T-helper 22 cell (primary cell): ENCODE data around the gene FUS.
A peak's percentile ranks its signal among the peaks of the same experiment; 100 is the strongest.
"Not testable (repeated sequence)": the region's sequence is repeated elsewhere in the genome, so short reads cannot be mapped to it uniquely, and the experiment has no call there.

Experiments
- DNase-seq: peaks from one replicate; pipeline ENCODE4 v3.0.0-alpha.2; 2020; ENCODE audit warnings: low read depth

FUS gene

DNA sequence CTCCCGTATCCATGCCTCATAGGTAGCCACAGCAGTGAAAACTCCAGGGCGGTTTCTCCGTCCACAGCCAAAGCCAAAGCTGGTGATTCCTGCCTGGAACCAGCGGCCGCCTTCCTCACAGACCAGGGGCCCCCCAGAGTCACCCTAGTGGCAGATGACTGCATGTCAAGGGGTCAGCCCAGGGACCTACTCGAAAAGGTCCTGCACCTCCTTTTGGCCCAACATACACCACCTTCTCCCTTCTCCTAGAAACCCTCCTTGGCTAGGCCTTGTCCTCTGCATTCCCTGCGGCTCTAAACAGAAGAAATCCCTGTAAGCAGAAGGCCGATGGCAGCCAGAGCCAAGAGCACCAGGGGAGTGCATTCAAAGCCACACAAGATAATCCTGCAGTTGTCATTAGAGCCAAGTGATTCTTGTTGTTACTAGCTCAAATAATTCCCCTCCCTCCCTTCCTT, 36.2 kb upstream of the FUS start:
- no peak for DNase-seq

DNA sequence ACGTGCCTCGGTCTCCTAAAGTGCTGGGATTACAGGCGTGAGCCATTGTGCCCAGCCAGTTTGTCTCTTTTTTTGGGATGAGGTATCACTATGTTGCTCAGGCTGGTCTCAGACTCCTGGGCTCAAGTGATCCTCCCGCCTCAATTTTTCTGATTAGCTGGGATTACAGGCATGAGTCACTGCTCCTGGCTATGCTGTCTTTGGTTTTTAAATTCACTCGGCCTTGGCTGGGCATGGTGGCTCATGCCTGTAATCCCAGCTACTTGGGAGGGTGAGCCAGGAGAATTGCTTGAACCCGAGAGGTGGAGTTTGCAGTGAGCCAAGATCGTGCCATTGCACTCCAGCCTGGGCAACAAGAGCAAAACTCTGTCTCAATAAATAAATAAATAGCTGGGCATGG, 35.5 kb upstream of the FUS start:
- not testable (repeated sequence) for DNase-seq

DNA sequence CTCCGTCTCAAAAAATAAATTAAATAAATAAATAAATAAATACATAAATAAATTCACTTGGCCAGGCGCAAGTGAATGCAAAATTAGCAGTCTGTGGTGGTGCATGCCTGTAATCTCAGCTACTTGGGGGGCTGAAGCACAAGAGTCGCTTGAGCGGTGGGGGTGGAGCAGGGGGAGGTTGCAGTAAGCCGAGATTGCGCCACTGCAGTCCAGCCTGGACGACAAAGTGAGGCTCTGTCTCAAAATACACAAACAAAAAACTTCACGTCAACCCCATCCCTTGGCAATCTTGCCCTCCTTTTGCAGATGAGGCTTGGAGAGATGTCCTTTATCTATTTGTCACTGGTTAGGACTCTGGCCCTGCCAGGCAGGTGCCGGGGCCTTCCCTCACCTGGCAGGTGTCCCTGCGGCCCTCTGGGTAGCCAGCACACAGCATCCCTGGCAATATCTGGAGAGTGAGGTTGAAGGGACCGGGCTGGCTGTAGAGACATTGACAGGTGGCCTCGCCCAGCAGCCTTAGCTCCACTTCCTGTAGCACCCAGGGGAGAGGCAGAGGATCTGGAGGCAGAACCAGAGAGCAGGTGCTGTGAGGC, 34.4 kb upstream of the FUS start:
- no peak for DNase-seq

DNA sequence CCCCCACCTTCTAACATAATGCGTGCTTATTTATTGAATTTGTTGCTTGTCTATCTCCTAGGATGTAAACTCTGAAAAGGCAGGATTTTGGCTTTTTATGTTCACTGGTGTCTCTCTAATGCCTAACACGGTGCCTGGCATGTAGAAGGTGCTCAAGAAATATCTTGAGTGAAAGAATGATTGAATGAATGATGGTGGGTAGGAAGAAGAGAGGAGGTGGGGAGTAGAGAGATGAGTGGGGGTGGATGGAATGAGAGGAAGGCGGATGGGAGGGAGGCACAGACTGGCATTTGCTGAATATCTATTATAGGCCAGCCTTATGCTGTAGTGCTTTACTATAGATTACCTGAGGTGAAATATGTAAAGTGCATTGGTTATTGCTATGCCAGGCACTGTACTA, 32.4 kb upstream of the FUS start:
- no peak for DNase-seq

DNA sequence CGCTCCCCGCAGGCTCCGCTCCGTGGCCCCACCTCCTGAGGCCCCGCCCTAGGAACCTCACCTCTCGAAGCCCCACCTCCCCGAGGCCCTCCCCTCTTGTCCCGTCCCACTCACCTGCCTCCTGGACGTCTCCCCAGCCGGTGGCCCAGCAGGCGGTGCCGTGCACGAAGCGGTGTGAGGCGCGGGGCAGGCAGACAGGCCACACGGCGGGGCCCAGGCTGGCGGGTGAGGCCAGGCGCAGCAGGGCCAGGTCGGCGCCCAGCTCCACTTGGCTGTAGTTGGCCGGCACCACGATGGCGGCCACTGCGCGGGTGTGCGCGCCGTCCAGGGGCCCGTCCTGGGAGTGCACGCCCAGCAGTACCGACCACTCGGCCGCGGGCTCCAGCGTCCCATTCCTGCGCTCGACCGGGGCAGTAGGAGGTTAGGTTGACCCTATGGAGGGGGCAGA, 31.6 kb upstream of the FUS start:
- DNase-seq, result no peak

DNA sequence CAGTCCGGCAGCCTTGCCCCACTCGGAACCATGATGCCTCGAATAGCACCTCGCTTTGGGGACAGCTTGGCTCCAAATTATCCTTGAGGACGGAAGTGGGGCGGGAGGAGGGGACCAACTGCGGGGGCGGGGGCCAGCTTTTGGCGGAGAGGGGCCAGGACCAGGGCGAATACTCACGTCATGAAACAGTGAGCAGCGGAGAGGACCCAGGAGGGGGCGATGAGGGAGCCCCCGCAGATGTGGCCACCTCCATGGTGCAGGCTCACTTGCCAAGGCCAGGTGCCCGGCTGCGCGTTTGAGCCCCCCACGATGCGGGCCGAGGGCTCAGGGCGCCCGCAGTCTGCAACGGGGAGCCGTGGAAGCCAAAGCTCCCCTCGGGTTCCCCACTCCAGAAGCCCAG, 31.0 kb upstream of the FUS start:
- no peak for DNase-seq

DNA sequence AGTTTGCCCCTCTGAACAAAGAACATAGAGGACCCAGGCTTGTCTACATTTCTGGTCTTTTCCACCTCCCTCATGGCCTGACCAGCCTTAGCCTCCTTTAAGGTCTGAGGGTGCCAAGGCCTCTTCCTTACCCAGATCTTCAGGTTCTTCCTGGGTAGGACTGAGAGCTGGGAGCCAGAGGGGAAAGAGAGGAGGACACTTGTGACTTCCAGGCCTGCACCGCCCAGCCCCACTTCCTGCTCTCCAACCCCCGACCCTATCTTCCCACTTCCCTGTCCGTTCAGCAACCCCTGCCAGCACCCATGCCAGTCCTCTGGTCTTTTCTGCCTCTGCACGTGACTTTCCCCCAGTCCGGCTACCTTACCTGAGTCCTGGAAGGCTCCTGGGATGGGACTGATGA, 30.6 kb upstream of the FUS start:
- no peak for DNase-seq

DNA sequence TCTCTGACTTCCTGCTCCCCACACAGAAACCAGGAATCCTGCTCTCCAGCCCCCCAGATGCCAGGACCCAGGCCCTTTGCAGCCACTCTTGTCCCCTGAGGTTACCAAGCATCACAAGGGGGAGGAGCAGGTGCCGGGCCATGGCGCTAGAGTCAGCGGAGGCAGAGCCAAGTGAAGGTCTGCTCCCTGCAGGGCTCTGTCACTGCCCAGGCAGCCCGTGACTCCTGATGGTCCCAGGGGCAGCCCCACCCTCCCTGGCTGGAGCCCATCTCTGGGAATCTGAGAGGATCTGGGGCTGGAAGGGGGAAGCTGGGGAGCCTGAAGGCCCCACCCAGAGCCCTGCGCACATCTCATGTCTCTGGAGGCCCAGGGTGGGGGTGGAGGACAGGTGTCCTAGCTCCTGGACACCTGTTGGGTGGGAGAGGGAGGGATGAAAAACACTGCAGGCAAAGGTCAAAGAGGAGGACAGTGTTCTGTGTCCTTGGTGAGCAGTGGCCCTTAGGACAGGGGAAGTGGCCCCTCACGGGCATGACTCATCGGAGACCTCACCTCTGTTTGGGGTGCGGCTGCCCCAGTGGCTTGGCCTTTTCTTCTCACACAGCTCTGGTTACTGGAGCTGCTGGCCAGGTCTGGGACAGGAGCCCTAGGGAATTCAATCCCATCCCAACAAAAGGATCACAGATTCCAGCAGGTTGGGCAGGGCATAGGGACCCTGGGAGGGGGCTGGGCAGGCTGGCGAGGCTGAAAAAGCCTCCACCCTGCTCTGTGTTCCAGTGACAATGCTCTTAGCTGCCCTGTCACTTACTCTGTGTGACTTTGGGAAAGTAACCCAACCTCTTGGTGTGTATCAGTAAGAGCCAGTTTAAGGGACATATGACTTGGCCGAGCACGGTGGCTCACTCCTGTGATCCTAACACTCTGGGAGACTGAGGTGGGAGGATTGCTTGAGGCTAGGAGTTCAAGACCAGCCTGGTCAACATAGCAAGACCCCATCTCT, 29.7 kb upstream of the FUS start, which contains the start of gene PRSS36:
PRSS36 (minus strand) TSS at position 173 of the 997 bp plus-strand sequence; CDS start at position 142, 31 bp downstream.
- DNase-seq, result no peak

DNA sequence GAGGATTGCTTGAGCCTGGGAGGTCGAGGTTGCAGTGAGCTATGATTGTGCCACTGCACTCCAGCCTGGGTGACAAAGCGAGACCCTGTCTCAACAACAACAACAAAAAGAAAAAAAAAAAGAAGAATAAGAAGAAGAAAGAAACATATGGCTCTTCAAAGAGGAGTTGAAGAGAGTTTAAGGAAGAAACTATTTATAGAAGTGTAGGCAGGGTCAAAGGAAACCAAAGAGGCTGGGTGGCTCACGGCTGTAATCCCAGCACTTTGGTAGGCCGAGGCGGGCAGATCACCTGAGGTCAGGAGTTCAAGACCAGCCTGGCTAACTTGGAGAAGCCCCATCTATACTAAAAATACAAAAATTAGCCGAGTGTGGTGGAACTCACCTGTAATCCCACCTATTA, 29.0 kb upstream of the FUS start:
- not testable (repeated sequence) for DNase-seq

DNA sequence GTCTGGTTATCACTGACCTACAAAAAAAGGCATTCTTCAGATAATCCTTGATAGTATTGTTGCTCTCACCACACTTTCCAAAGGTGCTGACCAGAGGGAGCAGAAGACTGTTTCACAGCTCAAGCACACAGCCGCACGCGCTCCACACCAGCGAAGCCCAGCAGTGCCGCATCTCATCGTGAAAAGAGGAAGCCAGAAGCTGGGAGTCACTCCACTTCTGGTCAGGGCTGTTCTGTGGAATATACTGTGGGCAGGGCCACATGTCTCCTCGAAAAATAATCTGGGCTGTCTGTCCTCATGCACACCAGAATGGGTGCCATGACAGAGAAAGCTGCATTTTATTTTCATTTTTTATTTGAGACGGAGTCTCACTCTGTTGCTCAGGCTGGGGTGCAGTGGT, 22.8 kb upstream of the FUS start:
- no peak for DNase-seq

DNA sequence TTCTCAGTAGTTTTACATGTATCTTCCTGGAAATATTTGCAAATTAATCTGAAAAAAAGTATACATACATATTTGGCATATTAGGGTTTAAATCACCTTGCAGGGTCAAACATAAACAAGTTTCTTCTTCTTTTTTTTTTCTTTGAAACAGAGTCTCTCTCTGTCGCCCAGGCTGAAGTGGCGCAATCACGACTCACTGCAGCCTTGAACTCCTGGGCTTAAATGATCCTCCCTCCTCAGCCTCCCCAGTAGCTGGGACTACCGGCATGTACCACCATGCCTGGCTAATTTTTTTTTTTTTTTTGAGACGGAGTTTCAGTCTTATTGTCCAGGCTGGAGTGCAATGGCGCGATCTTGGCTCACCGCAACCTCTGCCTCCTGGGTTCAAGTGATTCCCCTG, 12.6 kb upstream of the FUS start:
- no peak for DNase-seq

DNA sequence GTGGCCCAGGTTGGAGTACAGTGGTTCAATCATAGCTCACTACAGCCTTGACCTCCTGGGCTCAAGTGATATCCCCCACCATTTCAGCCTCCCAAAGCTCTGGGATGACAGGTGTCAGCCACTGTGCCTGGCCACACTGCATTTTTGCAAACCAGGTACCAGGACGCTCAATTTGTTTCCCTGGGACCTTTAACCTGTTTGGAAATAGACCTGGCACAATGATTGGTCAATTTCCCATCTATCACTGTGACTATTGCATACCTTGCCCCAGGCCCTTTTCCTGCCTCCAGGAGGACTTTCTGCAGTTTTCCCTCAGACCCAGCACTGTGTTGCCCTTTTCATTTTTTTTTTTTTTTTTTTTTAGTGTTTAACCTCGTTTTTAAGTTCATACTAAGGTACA, 11.1 kb upstream of the FUS start:
- DNase-seq, result no peak

DNA sequence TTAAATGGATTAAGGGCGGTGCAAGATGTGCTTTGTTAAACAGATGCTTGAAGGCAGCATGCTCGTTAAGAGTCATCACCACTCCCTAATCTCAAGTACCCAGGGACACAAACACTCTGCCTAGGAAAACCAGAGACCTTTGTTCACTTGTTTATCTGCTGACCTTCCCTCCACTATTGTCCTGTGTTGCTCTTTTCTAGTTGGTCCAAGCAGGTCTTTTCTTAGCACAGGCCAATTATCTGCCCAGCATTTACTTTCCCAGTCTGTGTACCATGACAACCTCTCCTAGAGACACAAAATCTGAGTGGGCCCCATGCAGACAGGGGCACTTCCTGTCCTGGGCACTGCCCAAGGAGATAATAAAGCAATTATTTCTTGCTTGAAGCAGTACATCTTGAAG, 9.9 kb upstream of the FUS start:
- not testable (repeated sequence) for DNase-seq

DNA sequence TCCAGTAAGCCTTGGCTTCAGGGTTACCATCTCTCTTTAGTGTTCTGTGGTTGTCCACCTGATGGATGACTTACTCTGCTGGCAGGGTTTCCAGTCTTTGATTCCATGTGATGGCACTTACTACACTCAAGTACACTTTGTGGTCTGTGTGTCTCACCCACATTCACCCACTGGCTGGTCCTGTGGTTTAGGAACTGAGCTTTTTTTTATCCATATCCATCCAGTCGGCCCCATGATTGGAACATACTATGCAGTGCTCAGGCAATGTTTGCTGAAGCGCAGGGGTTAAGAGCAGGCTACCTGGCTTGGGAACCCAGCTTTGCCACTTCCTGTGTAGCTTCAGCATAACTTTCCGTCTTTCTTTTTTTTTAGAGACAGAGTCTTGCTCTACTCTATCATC, 2.8 kb upstream of the FUS start:
- DNase-seq, result peak; percentile 45

DNA sequence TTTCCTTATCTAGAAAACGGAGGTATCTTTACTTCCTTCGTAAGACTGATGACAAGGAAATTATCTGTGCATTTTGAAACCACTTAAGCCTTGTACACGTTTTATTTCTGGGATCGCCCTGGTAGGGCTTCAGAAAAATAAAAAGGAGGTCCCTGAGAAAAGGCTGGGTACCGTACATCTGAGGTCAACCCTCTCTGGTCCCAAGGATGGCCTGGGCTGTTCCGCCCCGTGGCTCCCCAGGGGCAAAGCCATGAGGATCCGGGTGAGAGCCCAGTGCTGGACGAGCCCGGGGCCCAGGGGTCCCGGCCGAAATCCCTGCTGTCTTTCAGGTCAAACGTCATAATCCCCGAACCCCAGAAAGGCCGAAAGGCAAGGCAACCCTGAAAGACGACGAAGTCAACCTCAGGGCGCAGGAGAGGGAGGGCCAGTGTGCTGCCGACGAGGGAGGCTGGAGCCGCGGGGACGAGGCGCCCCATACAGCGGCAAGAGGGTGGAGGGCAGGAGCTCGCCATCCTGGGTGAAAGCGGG, 656 bp upstream of the FUS start:
- DNase-seq, result no peak

DNA sequence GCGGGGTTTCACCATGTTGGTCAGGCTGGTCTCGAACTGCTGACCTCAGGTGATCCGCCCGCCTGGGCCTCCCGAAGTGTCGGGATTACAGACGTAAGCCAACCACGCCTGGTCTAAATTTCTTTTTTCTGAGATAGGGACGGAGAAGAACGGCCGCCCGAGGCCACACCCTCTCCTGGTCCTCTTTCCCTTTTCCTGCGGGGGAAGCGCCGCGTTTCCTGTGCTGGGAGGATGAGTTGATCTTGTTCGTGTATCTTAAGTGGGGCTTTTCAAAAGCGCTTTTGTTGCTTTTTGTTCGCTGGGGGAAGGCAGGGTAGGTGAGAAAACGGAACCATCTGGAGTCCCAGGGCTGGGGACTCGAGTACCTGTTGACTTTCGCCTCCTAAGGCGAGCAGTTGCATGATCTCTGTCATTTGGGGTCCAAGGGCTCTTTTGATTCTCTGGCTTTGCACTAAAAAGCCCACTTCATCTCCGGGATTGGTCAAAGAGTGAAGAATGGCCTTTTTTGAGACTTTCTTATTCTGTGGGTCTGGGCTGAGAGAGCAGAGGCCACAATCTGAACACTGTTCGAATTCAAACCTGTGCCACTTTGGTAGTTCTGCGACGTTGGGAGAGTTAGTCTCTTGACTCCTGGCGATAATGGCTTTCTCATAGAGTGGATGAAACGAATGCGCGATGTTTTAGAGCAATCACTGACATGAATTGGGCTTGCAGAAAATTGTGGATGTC, 1.3 kb downstream of the FUS start:
- no peak for DNase-seq

DNA sequence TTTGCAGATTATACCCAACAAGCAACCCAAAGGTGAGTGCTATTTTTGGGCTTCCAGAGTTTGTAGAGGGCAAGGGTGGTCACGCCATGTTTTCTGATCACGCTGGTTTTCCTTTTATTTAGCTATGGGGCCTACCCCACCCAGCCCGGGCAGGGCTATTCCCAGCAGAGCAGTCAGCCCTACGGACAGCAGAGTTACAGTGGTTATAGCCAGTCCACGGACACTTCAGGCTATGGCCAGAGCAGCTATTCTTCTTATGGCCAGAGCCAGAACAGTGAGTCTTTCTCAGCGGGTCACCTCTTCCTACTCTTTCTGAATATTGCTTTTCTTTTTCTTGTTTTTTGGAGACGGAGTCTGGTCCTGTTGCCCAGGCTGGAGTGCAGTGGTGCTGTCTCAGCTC, 2.5 kb downstream of the FUS start:
- DNase-seq, result no peak

DNA sequence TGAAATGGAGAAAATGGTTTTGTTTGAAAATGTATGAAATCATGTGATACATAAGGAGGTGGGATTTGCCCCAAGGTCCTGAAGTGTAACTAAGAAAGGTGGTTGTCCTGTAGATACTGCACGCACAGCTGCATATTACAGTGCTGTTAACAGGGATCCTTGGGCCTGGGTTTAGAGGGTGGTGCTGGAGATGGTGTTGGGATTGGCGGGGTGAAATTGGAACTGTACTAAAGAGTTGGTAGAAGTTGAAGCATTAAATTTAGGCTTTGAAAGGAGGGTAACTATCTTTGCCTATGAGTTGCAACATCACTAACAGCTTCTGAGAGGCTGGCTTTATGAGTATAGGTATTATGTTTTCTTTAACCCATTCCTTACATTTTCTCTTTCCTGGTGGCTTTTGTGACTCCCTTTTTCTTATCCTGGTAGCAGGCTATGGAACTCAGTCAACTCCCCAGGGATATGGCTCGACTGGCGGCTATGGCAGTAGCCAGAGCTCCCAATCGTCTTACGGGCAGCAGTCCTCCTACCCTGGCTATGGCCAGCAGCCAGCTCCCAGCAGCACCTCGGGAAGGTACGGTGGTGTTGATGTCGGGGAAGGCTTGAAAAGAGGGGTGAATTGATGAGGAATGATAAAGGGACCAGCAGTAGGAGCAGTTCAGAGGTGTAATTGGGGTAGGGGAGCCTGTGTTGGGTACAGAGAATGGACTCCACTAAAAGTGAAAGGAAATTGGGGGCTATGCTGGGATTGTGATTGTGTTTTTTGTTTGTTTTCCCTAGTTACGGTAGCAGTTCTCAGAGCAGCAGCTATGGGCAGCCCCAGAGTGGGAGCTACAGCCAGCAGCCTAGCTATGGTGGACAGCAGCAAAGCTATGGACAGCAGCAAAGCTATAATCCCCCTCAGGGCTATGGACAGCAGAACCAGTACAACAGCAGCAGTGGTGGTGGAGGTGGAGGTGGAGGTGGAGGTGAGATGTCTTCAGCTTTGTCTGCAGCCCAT, 3.8 kb downstream of the FUS start:
- DNase-seq, result no peak

DNA sequence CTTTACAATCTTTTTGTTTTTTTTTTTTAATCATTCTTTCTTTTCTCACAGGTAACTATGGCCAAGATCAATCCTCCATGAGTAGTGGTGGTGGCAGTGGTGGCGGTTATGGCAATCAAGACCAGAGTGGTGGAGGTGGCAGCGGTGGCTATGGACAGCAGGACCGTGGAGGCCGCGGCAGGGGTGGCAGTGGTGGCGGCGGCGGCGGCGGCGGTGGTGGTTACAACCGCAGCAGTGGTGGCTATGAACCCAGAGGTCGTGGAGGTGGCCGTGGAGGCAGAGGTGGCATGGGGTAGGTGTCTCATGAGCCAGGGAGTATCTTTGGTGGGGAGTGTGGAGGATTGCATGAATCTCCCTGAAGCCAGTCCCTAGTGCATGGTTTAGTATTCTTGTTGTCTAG, 4.9 kb downstream of the FUS start:
- DNase-seq, result no peak

DNA sequence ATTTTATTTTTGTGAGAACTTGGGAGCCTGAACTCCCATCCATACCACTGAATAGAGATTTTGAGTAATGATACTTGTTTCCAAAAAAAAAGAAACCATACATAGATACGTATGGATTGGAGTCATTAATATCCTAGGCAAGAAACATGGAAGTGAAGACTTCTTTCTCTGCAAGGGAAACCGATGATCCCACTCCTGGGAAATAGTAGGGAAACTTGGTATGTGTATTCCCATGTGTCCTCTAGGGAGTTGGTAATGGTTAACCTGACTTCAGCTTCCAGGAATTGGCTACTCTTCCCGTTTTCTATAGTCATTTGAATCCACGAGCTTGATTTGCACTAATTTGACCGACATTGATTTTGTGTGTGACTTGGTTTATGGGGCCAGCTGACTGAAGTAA, 5.4 kb downstream of the FUS start:
- DNase-seq, result no peak

DNA sequence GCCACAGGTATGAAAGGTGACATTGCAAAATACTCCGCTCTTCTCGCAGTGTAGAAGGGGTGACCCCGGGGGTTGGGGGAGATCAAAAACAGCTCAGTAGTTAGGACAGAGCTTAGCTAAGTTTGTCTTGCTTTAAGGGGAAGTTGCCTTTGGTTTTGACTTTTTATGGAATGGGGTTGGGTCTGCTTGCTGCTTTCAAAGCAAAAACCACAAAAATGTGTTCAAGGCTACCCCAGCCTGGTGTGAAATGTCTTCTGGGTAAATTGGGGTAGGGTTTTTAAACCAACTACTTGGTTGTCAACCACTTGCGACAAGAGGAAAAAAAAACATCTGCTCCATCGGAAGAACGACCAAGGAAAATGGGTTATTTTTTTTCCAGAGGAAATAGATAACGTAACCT, 6.2 kb downstream of the FUS start:
- DNase-seq, result no peak
